HepG2 (cell line): ENCODE measurements around the gene EFHD2. TPM values are rescaled to one million over a fixed set of nuclear protein-coding genes. Genes with fewer than 3 reads are reported as not detected.

Source experiments
- ATAC-seq: fragments of 200-7000 bp; cut with Tn5 transposase; 3 replicates; pipeline ENCODE4 v1.9.1; 2020; ENCODE audit warnings: mild to moderate bottlenecking, moderate library complexity
- BruUV-seq: library from RNA; stranded (reverse); fragments of 400-500 nt; replicated peaks from 2 replicates; lab custom pipeline; 2021; lab: Mats Ljungman, UMichigan
- CTCF ChIA-PET: fragments of 300-600 bp; formaldehyde crosslinking; extraction: SDS; loops from one replicate; lab custom pipeline; 2021; ENCODE audit warnings: low total read pairs, inconsistent platforms, low intra/inter-chr PET ratio; lab: Yijun Ruan, JAX
- POLR2A ChIA-PET: fragments of 350-600 bp; sonication (Branson Sonifier 250); formaldehyde crosslinking; loops from one replicate; lab custom pipeline; 2020; ENCODE audit warnings: antibody characterized with exemption, inconsistent platforms; lab: Yijun Ruan, JAX
- DNase-seq: peaks from one replicate; pipeline ENCODE4 v3.0.0-alpha.2; 2015; ENCODE audit warnings: low spot score
- FAIRE-seq: peaks from 3 replicates; lab custom pipeline; 2011; peaks lifted over from hg19 to GRCh38; lab: Jason Lieb, UNC
- H2AFZ ChIP-seq: one replicate; pipeline ENCODE4 v1.6.1; 2011; ENCODE audit warnings: low read length, inconsistent platforms
- H3K27ac ChIP-seq: fragments of 300-600 bp; 3 replicates; pipeline ENCODE4 v1.8.0; 2011; ENCODE audit warnings: mixed run types, mild to moderate bottlenecking, mixed read lengths, low read length, inconsistent platforms; ENCODE audit not compliant: insufficient read depth; ENCODE audit errors: extremely low read length
- H3K27me3 ChIP-seq, 2 experiments: fragments of 200-600 bp in 1 of 2; 2 replicates in 1 of 2; 3 replicates in 1 of 2; pipeline versions ENCODE4 v1.6.0 to v1.8.0; 2011; ENCODE audit warnings: low read length in 2 of 2, mild to moderate bottlenecking in 2 of 2, moderate library complexity in 2 of 2, inconsistent platforms in 1 of 2; ENCODE audit not compliant: insufficient read depth in 2 of 2, control insufficient read depth in 1 of 2
- H3K36me3 ChIP-seq, 2 experiments: fragments of 200-600 bp in 1 of 2; replicated peaks in 1 of 2; 2 replicates in 1 of 2; 3 replicates in 1 of 2; pipeline versions ENCODE4 v1.5.1 to v1.8.0; 2011; ENCODE audit warnings: low read length in 2 of 2, inconsistent platforms in 1 of 2; ENCODE audit not compliant: insufficient read depth in 2 of 2, control insufficient read depth in 1 of 2
- H3K4me1 ChIP-seq: 2 replicates; pipeline ENCODE4 v1.5.1; 2012; ENCODE audit warnings: low read length, inconsistent platforms; ENCODE audit not compliant: insufficient read depth
- H3K4me2 ChIP-seq: 2 replicates; pipeline ENCODE4 v1.6.0; 2011; ENCODE audit warnings: low read depth, low read length, inconsistent platforms
- H3K4me3 ChIP-seq, 3 experiments: fragments of 200-600 bp in 1 of 3; sonication (generic), shearing (Covaris generic) in 1 of 3; replicated peaks in 1 of 3; 2 replicates each; pipeline ENCODE4 v1.5.1; 2011 to 2016; ENCODE audit warnings: low read length in 3 of 3, inconsistent platforms in 2 of 3, low read depth in 2 of 3, mild to moderate bottlenecking in 2 of 3, control low read depth in 1 of 3, mixed read lengths in 1 of 3; ENCODE audit not compliant: insufficient read depth in 1 of 3
- H3K79me2 ChIP-seq: one replicate; pipeline ENCODE4 v1.6.1; 2011; ENCODE audit warnings: low read length, inconsistent platforms; ENCODE audit not compliant: insufficient read depth
- H3K9ac ChIP-seq: 2 replicates; pipeline ENCODE4 v1.6.0; 2011; ENCODE audit warnings: mild to moderate bottlenecking, low read depth, low read length, inconsistent platforms; ENCODE audit not compliant: insufficient read depth
- H3K9me3 ChIP-seq: 2 replicates; pipeline ENCODE4 v1.5.1; 2012; ENCODE audit warnings: mild to moderate bottlenecking, low read length
- H4K20me1 ChIP-seq: 2 replicates; pipeline ENCODE4 v1.6.0; 2011; ENCODE audit warnings: inconsistent platforms, mild to moderate bottlenecking, low read length, moderate library complexity; ENCODE audit not compliant: insufficient read depth
- NAIF1 ChIP-seq: sonication (generic); formaldehyde crosslinking; IDR thresholded peaks from 2 replicates; pipeline ENCODE4 v1.5.0; 2020; ENCODE audit warnings: mild to moderate bottlenecking, missing genetic modification reagents, borderline replicate concordance
- RNF2 ChIP-seq: fragments of 450-650 bp; conservative IDR thresholded peaks from 2 replicates; pipeline ENCODE4 v1.6.1; 2016; ENCODE audit warnings: low read depth
- SOX13 ChIP-seq, 3 experiments: fragments of 450-650 bp in 1 of 3; sonication (generic) in 1 of 3; formaldehyde crosslinking in 1 of 3; IDR thresholded peaks in 2 of 3; conservative IDR thresholded peaks in 1 of 3; 2 replicates each; pipeline versions ENCODE4 v1.5.0 to v1.6.1; 2016 to 2020; ENCODE audit warnings: antibody characterized with exemption in 1 of 3, mild to moderate bottlenecking in 1 of 3, missing compliant biosample characterization in 1 of 3, missing genetic modification reagents in 1 of 3, moderate library complexity in 1 of 3
- SP2 ChIP-seq: sonication (generic); formaldehyde crosslinking; IDR thresholded peaks from 2 replicates; pipeline ENCODE4 v1.5.1; 2020; ENCODE audit warnings: mild to moderate bottlenecking, missing genetic modification reagents
- ZFP90 ChIP-seq: sonication (generic); formaldehyde crosslinking; IDR thresholded peaks from 2 replicates; pipeline ENCODE4 v1.8.0; 2022; ENCODE audit warnings: missing genetic modification reagents, mild to moderate bottlenecking, inconsistent platforms, borderline replicate concordance
- ZNF605 ChIP-seq: sonication (generic); formaldehyde crosslinking; IDR thresholded peaks from 2 replicates; pipeline ENCODE4 v1.8.0; 2022; ENCODE audit warnings: mild to moderate bottlenecking, missing genetic modification reagents
- ZNF629 ChIP-seq: sonication (generic); formaldehyde crosslinking; conservative IDR thresholded peaks from 2 replicates; pipeline ENCODE4 v1.5.0; 2020; ENCODE audit warnings: missing genetic modification reagents
- whole genome bisulfite sequencing: methylation state at CpG from one replicate; pipeline ENCODE4 v1.1.6; 2017; ENCODE audit warnings: low lambda C conversion rate; 5-methylcytosine and 5-hydroxymethylcytosine counted together
- in situ Hi-C: cut with HindIII; loops from 2 replicates; pipeline ENCODE4 v1.10.0; 2017; ENCODE audit warnings: low pct_unique_long_range_greater_than_20kb; ENCODE audit not compliant: extremely low pct_ligation_motif_present
- intact Hi-C: fragments of 100-400 bp; cut with micrococcal nuclease; formaldehyde crosslinking; loops from one replicate; pipeline ENCODE4 v1.10.0; 2022; ENCODE audit not compliant: unreplicated experiment
- polyA plus RNA-seq, 8 experiments: library from polyadenylated mRNA; depleted of rRNA in 3 of 8; stranded (reverse) in 7 of 8; unstranded in 1 of 8; fragments of >200 nt; fragmentation: Illumina TruSeq in 4 of 8; extraction: Trizol in 4 of 8; gene quantifications; 2 replicates each; pipeline versions ENCODE4 v1.2.1 to v1.2.3, GENCODE V29; 2011 to 2016; ENCODE audit warnings: low read depth in 4 of 8, missing spikeins in 1 of 8, mixed read lengths in 1 of 8; ENCODE audit not compliant: insufficient read depth in 1 of 8
- total RNA-seq, 5 experiments: library from RNA; depleted of rRNA; stranded (reverse); fragments of >200 nt; fragmentation: Illumina TruSeq; extraction: Trizol; gene quantifications; 2 replicates each; pipeline ENCODE4 v1.2.3, GENCODE V29; 2016; ENCODE audit warnings: low read depth in 1 of 5
- TF ChIP-seq, protein P1 (sequence below): fragments of 450-650 bp; IDR thresholded peaks from 2 replicates; pipeline ENCODE4 v1.6.1; 2016
- TF ChIP-seq, protein P2 (sequence below): IDR thresholded peaks from 2 replicates; pipeline ENCODE4 v1.6.1; 2018; ENCODE audit warnings: missing genetic modification reagents

EFHD2 gene
- total and polyA plus RNA-seq, 2 of the 13 experiments (the other 11 are each of a cell fraction or from before 2014, with no cell fraction given): 9.4 to 12.7 TPM

DNA sequence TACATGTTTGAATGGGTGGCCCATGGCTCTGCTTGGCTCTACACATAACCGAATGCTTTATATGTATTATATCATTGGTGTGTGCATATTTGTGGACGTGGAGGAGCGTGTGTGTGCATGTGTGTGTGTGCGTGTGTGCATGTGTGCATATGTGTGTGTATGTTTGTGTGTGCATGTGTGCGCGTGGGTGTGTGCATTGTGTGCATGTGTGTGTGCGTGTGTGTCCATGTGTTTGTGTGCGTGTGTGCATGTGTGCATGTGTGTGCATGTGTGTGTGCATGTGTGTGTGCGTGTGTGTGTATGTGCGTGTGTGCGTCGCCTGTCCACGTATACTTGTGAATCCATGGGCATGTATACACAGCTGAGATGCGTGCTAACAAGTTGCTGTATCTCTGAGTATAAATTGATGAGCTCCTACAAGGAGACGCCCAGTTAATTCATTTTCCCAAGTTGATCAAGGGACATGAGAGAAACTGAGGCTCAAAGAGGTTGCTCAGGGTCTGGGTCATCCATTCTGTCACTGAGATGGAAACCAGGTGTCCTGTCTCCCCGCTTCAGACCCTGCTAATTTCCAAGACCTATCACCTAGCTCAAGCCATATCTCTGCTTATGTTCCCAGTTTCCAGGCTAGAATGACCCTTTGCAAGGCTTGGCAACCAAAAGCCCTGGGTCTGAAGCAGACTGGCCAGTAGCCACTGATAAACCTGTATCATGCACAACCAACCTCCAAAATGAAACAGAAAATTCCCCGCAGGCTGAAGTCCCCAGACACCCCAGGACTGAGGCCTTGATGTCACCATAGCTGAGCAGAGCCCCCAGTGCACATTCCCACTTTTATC, 25.8 kb downstream of the EFHD2 start:
- FAIRE-seq (no peak), ATAC-seq (no peak), DNase-seq (no peak)
- no peak overlapping the region for H2AFZ ChIP-seq
- H4K20me1 ChIP-seq: no peaks in the 10 kb centered on the region
- BruUV-seq: no TSS peak
- no peak overlapping the region for H3K9ac ChIP-seq
- CTCF ChIA-PET: no interaction called here
- intact Hi-C loops: no loop called here
- H3K9me3 ChIP-seq: no peaks in the 10 kb centered on the region
- H3K79me2 ChIP-seq: no peaks in the 10 kb centered on the region
- no peaks in the 10 kb centered on the region for H3K36me3 ChIP-seq
- in situ Hi-C loops: no loop called here
- POLR2A ChIA-PET: no interaction called here
- 72% methylated on average over 17 of the region's 17 CpGs for WGBS
- H3K4me1 ChIP-seq: peaks cover 15% of the 10 kb centered on the region
- H3K4me2 ChIP-seq: no peak overlapping the region
- TF ChIP-seq, protein P1, sequence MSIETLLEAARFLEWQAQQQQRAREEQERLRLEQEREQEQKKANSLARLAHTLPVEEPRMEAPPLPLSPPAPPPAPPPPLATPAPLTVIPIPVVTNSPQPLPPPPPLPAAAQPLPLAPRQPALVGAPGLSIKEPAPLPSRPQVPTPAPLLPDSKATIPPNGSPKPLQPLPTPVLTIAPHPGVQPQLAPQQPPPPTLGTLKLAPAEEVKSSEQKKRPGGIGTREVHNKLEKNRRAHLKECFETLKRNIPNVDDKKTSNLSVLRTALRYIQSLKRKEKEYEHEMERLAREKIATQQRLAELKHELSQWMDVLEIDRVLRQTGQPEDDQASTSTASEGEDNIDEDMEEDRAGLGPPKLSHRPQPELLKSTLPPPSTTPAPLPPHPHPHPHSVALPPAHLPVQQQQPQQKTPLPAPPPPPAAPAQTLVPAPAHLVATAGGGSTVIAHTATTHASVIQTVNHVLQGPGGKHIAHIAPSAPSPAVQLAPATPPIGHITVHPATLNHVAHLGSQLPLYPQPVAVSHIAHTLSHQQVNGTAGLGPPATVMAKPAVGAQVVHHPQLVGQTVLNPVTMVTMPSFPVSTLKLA: peak; percentile 99
- no peak for TF ChIP-seq ZNF605 (CRISPR knock-in tag)
- no peak for TF ChIP-seq ZFP90 (CRISPR knock-in tag)
- H3K4me3 ChIP-seq: no peak overlapping the region
- H3K27ac ChIP-seq: no peak overlapping the region
- no peaks in the 10 kb centered on the region; a peak in 1 of 5 replicates for H3K27me3 ChIP-seq

DNA sequence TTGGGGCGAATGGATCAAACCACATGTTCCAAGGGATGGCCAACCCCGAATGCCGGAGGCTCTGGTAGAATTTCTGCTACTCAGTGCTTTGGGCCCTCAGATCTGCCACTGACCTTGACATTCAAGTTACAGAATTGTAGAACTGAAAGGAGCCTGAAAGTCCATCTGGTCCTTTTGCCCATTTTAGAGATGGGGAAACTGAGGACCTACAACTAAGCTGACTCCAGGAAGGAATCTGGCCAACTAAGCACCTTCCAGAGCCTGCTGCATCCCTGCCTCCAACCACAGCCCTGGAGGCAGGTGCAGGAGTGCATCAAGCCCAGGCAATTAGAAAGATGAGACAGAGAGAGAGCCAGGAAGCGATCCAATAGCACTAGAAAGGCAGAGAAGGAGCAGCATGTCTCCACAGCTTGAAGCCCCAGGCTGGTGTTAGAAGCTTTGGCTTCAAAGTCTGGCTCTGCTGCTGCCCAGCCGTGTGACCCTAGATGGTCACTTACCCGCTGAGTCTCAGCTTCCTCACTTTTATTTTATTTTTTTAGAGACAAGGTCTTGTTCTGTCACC, 27.3 kb downstream of the EFHD2 start:
- DNase-seq (no peak), FAIRE-seq (no peak), ATAC-seq (no peak)
- Histone ChIP-seq H3K4me2 (no peak overlapping the region), H3K27me3 (peaks cover 0 to under 1% of the 10 kb centered on the region in 2 experiments; a peak in 2 of 5 replicates), H3K9ac (no peak overlapping the region), H2AFZ (no peak overlapping the region), H3K79me2 (no peaks in the 10 kb centered on the region), H3K36me3 (no peaks in the 10 kb centered on the region), H3K9me3 (no peaks in the 10 kb centered on the region), H4K20me1 (no peaks in the 10 kb centered on the region), H3K4me3 (no peak overlapping the region), H3K27ac (no peak overlapping the region), H3K4me1 (peaks cover 15% of the 10 kb centered on the region)
- no TSS peak for BruUV-seq
- in situ Hi-C loops: no loop called here
- intact Hi-C loops: no loop called here
- ChIA-PET POLR2A (no interaction called here), CTCF (no interaction called here)
- TF ChIP-seq, protein P2, sequence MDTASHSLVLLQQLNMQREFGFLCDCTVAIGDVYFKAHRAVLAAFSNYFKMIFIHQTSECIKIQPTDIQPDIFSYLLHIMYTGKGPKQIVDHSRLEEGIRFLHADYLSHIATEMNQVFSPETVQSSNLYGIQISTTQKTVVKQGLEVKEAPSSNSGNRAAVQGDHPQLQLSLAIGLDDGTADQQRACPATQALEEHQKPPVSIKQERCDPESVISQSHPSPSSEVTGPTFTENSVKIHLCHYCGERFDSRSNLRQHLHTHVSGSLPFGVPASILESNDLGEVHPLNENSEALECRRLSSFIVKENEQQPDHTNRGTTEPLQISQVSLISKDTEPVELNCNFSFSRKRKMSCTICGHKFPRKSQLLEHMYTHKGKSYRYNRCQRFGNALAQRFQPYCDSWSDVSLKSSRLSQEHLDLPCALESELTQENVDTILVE (CRISPR knock-in tag): no peak
- TF ChIP-seq SOX13 (IDR thresholded peaks at IDR 0.05) (no peak), SOX13 (CRISPR knock-in tag; conservative IDR thresholded peaks at IDR 0.05 in 1 of 2, IDR thresholded peaks at IDR 0.05 in 1 of 2) (no peak), NAIF1 (CRISPR knock-in tag) (no peak), ZNF629 (peak; percentile 71), RNF2 (no peak), SP2 (CRISPR knock-in tag) (no peak)
- WGBS: 75% methylated on average over 6 of the region's 6 CpGs
